CD4-positive, CD25-positive, alpha-beta regulatory T cell (primary cell): ENCODE results near the gene KRTAP20-1. TPM values are rescaled to one million over a fixed set of nuclear protein-coding genes. Genes with fewer than 3 reads are reported as not detected.

Source experiments
- ATAC-seq, 2 donors: fragments of 150-1000 bp; cut with Tn5 transposase; one replicate each; pipeline ENCODE4 v1.10.0; 2021; ENCODE audit warnings: low read depth in 2 of 2, moderate number of reproducible peaks in 2 of 2, moderate library complexity in 1 of 2
- DNase-seq, 3 donors: peaks; one replicate each; pipeline versions ENCODE4 v3.0.0 to v3.0.0-alpha.2; 2012 to 2022; ENCODE audit warnings: mixed read lengths in 1 of 3
- H3K27ac ChIP-seq: one replicate; pipeline ENCODE4 v1.7.0; 2013; ENCODE audit warnings: mild to moderate bottlenecking, low read length; ENCODE audit not compliant: insufficient read depth, poor library complexity, severe bottlenecking
- H3K27me3 ChIP-seq: one replicate; pipeline ENCODE4 v1.7.0; 2013; ENCODE audit warnings: low read length; ENCODE audit not compliant: control insufficient read depth, insufficient read depth
- H3K36me3 ChIP-seq: one replicate; pipeline ENCODE4 v1.7.0; 2013; ENCODE audit warnings: mild to moderate bottlenecking, low read length, moderate library complexity; ENCODE audit not compliant: control insufficient read depth, insufficient read depth
- H3K4me1 ChIP-seq: 2 replicates; pipeline ENCODE4 v1.7.0; 2013; ENCODE audit warnings: mild to moderate bottlenecking, low read length; ENCODE audit not compliant: insufficient read depth, control insufficient read depth, poor library complexity, severe bottlenecking
- H3K4me3 ChIP-seq: one replicate; pipeline ENCODE4 v1.7.0; 2013; ENCODE audit warnings: low read depth, mild to moderate bottlenecking, low read length, moderate library complexity
- H3K9me3 ChIP-seq, 2 experiments: 1 replicate in 1 of 2; 2 replicates in 1 of 2; pipeline ENCODE4 v1.7.0; 2013; ENCODE audit warnings: low read length in 2 of 2, mild to moderate bottlenecking in 1 of 2, moderate library complexity in 1 of 2; ENCODE audit not compliant: control insufficient read depth in 2 of 2
- H3K27ac Mint-ChIP-seq, 3 donors: one replicate each; pipeline ENCODE4 v1.8.0; 2020 to 2022; ENCODE audit warnings: mild to moderate bottlenecking in 3 of 3, mixed read lengths in 3 of 3, moderate library complexity in 2 of 3
- H3K27me3 Mint-ChIP-seq: one replicate; pipeline ENCODE4 v1.8.0; 2022; ENCODE audit warnings: mild to moderate bottlenecking, mixed read lengths
- H3K36me3 Mint-ChIP-seq: one replicate; pipeline ENCODE4 v1.8.0; 2020; ENCODE audit warnings: mixed read lengths
- H3K4me1 Mint-ChIP-seq, 4 donors: one replicate each; pipeline ENCODE4 v1.8.0; 2020 to 2022; ENCODE audit warnings: mixed read lengths in 4 of 4, mild to moderate bottlenecking in 1 of 4
- H3K4me3 Mint-ChIP-seq, 4 donors: one replicate each; pipeline ENCODE4 v1.8.0; 2020 to 2022; ENCODE audit warnings: mild to moderate bottlenecking in 4 of 4, mixed read lengths in 4 of 4, moderate library complexity in 3 of 4
- H3K9me3 Mint-ChIP-seq, 7 donors: one replicate each; pipeline ENCODE4 v1.8.0; 2020 to 2022; ENCODE audit warnings: mixed read lengths in 7 of 7, mild to moderate bottlenecking in 3 of 7, moderate library complexity in 2 of 7
- polyA plus RNA-seq, 4 donors: library from polyadenylated mRNA; unstranded; fragments of 300-500 nt; fragmentation: Illumina TruSeq; gene quantifications; one replicate each; pipeline ENCODE4 v1.2.3, GENCODE V29; 2021
- total RNA-seq: library from RNA; stranded (reverse); gene quantifications from one replicate; pipeline ENCODE4 v1.2.3, GENCODE V29; 2022

KRTAP20-1 gene
- total and polyA plus RNA-seq, 5 donors from 2014 or later: not detected

DNA sequence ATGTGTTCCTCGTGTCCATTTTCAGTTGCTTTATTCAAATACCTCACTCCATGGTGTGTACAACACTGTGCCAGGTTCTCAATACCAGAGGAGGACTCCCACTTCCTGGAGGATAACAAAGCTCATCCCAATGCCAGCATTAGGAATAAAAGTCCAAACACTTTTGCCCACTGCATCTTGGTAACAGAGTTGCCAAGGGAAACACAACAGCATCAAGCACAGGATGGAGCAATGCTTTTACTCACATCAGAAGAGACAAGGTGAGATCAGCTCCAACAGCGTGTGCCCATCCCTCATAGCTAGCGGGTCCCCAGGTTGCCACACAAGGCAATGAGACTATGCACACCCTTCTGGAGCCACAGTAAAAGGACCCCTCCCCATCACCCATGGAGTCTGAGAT lies 7.1 kb downstream of the KRTAP20-1 start:
- no peaks in the 10 kb centered on the region for H3K9me3 ChIP-seq
- DNase-seq (no peak), ATAC-seq (no peak)
- no peaks in the 10 kb centered on the region for H3K4me1 ChIP-seq
- H3K36me3 Mint-ChIP-seq: no peaks in the 10 kb centered on the region
- H3K36me3 ChIP-seq: no peaks in the 10 kb centered on the region
- H3K27me3 ChIP-seq: no peaks in the 10 kb centered on the region
- no peak overlapping the region for H3K4me3 ChIP-seq
- no peak overlapping the region for H3K27ac Mint-ChIP-seq
- no peak overlapping the region for H3K27ac ChIP-seq
- H3K4me1 Mint-ChIP-seq: no peaks in the 10 kb centered on the region
- no peak overlapping the region for H3K4me3 Mint-ChIP-seq
- H3K27me3 Mint-ChIP-seq: no peaks in the 10 kb centered on the region
- H3K9me3 Mint-ChIP-seq: peaks cover 0 to 4% (median 3%) of the 10 kb centered on the region in 7 donors

DNA sequence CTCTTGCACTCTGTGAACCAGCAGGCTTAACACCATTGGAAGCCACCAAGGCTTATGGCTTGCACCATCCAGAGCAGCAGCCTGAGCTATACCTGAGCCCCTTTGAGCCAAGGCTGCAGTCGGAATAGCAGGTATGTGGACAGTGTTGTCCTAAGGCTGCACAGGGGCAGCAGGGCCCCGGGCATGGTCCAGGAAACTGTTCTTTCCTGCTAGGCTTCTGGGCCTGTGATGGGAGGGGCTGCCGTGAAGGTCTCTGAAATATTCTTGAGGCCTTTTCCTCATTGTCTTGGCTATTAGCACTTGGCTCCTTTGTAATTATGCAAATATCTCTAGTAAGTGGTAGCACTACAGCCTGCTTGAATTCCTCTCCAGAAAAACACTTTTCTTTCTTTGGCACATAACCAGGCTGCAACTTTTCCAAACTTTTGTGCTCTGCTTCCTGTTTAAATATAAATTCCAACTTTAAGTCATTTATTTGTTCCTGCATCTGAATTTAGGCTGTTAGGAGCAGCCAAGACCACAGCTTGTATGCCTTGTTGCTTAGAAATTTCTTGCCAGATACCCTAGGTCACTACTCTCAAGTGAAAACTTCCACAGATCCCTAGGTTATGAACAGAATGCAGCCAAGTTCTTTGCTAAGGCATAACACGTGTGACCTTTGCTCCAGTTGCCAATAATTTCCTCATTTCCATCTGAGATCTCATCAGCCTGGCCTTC lies 9.4 kb downstream of the KRTAP20-1 start:
- Histone ChIP-seq H3K9me3 (no peaks in the 10 kb centered on the region), H3K27ac (no peak overlapping the region), H3K27me3 (no peaks in the 10 kb centered on the region), H3K4me3 (no peak overlapping the region), H3K4me1 (no peaks in the 10 kb centered on the region), H3K36me3 (no peaks in the 10 kb centered on the region)
- DNase-seq: no peak
- Mint-ChIP-seq H3K36me3 (no peaks in the 10 kb centered on the region), H3K4me3 (no peak overlapping the region), H3K27me3 (no peaks in the 10 kb centered on the region), H3K9me3 (peaks cover 0 to 4% (median 3%) of the 10 kb centered on the region in 7 donors), H3K27ac (no peak overlapping the region), H3K4me1 (no peaks in the 10 kb centered on the region)
- no peak for ATAC-seq

DNA sequence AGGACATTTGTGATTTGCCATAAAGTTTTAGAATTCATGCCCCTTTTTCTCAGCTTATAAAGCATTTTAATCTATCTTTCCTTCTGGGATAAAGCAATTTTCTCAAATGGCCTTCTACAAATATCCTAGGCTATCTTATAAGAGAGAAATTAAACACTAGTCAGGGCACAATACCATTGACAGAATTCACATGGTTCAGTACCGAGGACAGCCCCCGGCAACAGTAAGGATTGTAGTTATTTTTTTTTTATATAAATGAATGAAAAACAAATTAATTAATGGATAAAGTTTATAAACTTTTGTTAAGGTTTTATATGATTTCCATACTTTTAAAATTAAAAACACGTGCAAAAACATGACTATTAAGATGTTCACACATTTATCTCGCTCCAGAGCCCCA lies 11.9 kb downstream of the KRTAP20-1 start:
- H3K4me1 ChIP-seq: no peaks in the 10 kb centered on the region
- no peaks in the 10 kb centered on the region for H3K27me3 ChIP-seq
- H3K27ac ChIP-seq: no peak overlapping the region
- H3K4me1 Mint-ChIP-seq: no peaks in the 10 kb centered on the region
- H3K27ac Mint-ChIP-seq: no peak overlapping the region
- no peak overlapping the region for H3K4me3 ChIP-seq
- no peak overlapping the region for H3K4me3 Mint-ChIP-seq
- no peaks in the 10 kb centered on the region for H3K27me3 Mint-ChIP-seq
- ATAC-seq (no peak), DNase-seq (no peak)
- H3K9me3 ChIP-seq: no peaks in the 10 kb centered on the region
- no peaks in the 10 kb centered on the region for H3K36me3 Mint-ChIP-seq
- H3K36me3 ChIP-seq: no peaks in the 10 kb centered on the region
- peaks cover 0 to 5% (median 4%) of the 10 kb centered on the region in 7 donors for H3K9me3 Mint-ChIP-seq

DNA sequence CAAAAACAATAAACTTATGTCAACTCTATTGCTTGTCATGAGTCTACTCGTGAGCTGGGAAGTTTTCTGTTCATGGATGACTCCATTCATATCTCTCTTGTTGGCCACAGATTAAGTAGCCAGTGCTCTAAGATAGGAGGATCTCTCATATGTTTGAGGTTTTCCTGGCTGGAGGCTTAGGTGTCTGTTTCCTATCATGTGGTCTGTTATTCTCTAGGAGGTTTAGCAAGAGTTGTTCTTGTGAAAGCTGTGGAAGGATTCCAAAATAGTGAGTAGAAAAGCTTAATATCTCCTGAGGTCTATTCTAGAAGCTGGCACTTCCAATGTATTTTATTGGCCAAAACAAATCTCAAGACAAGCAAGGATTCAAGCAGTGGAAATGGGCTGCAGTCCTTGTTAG lies 13.0 kb downstream of the KRTAP20-1 start:
- Mint-ChIP-seq H3K9me3 (peaks cover 0 to 5% (median 3%) of the 10 kb centered on the region in 7 donors), H3K27ac (no peak overlapping the region), H3K4me3 (no peak overlapping the region), H3K4me1 (no peaks in the 10 kb centered on the region), H3K36me3 (no peaks in the 10 kb centered on the region), H3K27me3 (no peaks in the 10 kb centered on the region)
- ATAC-seq (no peak), DNase-seq (no peak)
- H3K4me3 ChIP-seq: no peak overlapping the region
- no peaks in the 10 kb centered on the region for H3K4me1 ChIP-seq
- no peak overlapping the region for H3K27ac ChIP-seq
- no peaks in the 10 kb centered on the region for H3K36me3 ChIP-seq
- no peaks in the 10 kb centered on the region for H3K27me3 ChIP-seq
- no peaks in the 10 kb centered on the region for H3K9me3 ChIP-seq

DNA sequence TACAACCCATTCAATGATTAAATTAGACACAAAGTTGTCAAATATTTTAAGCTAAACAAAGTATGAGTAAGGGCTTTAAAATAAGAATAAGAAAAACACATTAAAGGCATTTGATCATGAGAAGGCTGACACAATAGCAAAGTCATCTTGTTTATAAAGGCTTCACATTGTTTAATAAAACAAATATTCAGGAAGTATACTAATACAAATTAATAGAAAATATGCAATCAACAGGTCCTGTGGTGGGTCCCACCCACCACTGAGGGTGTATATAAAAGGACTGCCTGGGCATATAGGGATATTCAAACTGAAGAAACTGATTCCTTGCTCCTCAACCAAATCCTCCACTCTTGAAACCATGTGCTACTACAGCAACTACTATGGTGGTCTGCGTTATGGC lies 18.7 kb downstream of the KRTAP20-1 start, which contains the start of gene KRTAP20-2:
TSS of gene KRTAP20-2 (plus strand) at position 301 of the 400 bp plus-strand sequence. CDS start at position 359, 58 bp downstream.
- H3K9me3 Mint-ChIP-seq: peaks cover 0 to 3% (median 2%) of the 10 kb centered on the region in 7 donors
- Histone ChIP-seq H3K9me3 (no peaks in the 10 kb centered on the region), H3K4me1 (no peaks in the 10 kb centered on the region), H3K4me3 (no peak within 1 kb of the TSS), H3K36me3 (no peaks in the 10 kb centered on the region), H3K27me3 (no peaks in the 10 kb centered on the region), H3K27ac (no peak within 1 kb of the TSS)
- no peak for ATAC-seq
- no peaks in the 10 kb centered on the region for H3K4me1 Mint-ChIP-seq
- no peaks in the 10 kb centered on the region for H3K36me3 Mint-ChIP-seq
- H3K4me3 Mint-ChIP-seq: no peak within 1 kb of the TSS
- H3K27ac Mint-ChIP-seq: no peak within 1 kb of the TSS
- DNase-seq: no peak
- no peaks in the 10 kb centered on the region for H3K27me3 Mint-ChIP-seq

DNA sequence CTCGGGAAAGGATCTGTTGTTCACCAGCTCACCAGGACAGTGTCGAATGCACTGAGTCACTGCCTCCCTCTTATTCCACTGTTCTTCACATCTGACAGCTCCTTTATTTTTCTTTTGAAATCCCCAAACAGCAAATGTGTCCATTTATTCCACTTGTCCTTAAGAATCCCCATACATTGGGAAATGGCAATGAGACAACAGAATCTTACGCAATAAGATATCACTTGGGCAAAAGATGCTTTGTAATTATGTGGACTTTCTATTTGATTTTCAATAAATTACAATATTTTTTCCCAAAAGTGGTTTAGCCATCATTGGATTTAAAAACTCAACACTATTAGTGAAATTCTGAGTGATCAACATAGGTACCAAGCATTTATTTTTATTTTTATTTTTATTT lies 22.5 kb downstream of the KRTAP20-1 start:
- Histone ChIP-seq H3K4me1 (no peaks in the 10 kb centered on the region), H3K4me3 (no peak overlapping the region), H3K27ac (no peak overlapping the region), H3K36me3 (no peaks in the 10 kb centered on the region), H3K9me3 (no peaks in the 10 kb centered on the region), H3K27me3 (no peaks in the 10 kb centered on the region)
- H3K27me3 Mint-ChIP-seq: no peaks in the 10 kb centered on the region
- DNase-seq (no peak), ATAC-seq (no peak)
- peaks cover 0 to 6% (median 2%) of the 10 kb centered on the region in 7 donors for H3K9me3 Mint-ChIP-seq
- H3K27ac Mint-ChIP-seq: no peak overlapping the region
- no peaks in the 10 kb centered on the region for H3K36me3 Mint-ChIP-seq
- H3K4me3 Mint-ChIP-seq: no peak overlapping the region
- H3K4me1 Mint-ChIP-seq: no peaks in the 10 kb centered on the region

DNA sequence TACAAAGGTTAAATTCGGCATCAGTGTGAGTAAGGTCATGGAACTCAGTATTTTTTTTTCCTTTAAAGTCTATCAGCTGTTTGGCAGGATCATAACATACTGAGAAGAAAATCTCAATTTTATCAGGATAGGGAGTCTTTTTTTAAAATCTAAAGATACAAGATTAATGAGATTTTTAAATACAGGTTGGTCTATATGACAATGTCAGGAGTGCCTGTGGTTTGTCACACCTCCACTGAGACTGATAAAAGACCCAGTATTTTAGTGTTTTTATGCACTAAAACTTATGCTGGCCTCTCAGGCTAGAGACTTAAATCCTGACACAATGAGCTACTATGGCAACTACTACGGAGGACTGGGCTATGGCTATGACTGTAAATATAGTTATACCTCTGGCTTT lies 26.3 kb downstream of the KRTAP20-1 start, which contains the start of gene KRTAP20-3:
TSS of gene KRTAP20-3 (plus strand) at position 301 of the 400 bp plus-strand sequence.
- ATAC-seq: no peak
- Mint-ChIP-seq H3K4me1 (no peaks in the 10 kb centered on the region), H3K9me3 (peaks cover 0 to 10% (median 3%) of the 10 kb centered on the region in 7 donors), H3K4me3 (no peak within 1 kb of the TSS), H3K27ac (no peak within 1 kb of the TSS), H3K36me3 (no peaks in the 10 kb centered on the region), H3K27me3 (no peaks in the 10 kb centered on the region)
- no peak within 1 kb of the TSS for H3K27ac ChIP-seq
- no peaks in the 10 kb centered on the region for H3K4me1 ChIP-seq
- H3K27me3 ChIP-seq: no peaks in the 10 kb centered on the region
- no peaks in the 10 kb centered on the region for H3K36me3 ChIP-seq
- DNase-seq: no peak
- no peak within 1 kb of the TSS for H3K4me3 ChIP-seq
- no peaks in the 10 kb centered on the region for H3K9me3 ChIP-seq

DNA sequence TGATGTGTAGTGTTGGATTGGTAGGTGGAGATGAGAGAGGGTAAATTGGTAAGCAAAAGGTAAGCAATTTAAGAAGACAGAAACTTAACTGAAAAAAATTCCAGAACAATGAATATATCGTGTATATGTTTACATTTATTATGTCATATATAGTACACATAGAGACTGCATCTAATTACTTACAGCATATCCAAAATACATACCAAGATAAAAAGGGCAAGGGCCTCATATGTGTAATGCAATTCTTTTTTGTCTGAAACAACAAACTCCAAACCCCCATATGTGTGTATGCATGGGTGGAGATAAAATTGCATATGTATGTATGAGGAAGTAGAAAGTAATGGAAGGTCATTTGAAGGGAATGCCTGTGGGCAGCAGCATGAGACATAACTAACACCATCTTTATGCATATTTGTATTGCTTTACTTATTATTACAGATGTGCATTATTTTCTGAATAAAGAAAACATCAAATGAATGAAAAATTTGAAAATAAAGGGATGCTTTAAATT lies 30.7 kb downstream of the KRTAP20-1 start:
- no peak for ATAC-seq
- DNase-seq: no peak
- Mint-ChIP-seq H3K27ac (no peak overlapping the region), H3K4me3 (no peak overlapping the region), H3K9me3 (peaks cover 0 to 7% (median 4%) of the 10 kb centered on the region in 7 donors), H3K27me3 (no peaks in the 10 kb centered on the region), H3K36me3 (no peaks in the 10 kb centered on the region), H3K4me1 (no peaks in the 10 kb centered on the region)
- H3K27ac ChIP-seq: no peak overlapping the region
- H3K36me3 ChIP-seq: no peaks in the 10 kb centered on the region
- no peaks in the 10 kb centered on the region for H3K9me3 ChIP-seq
- H3K27me3 ChIP-seq: no peaks in the 10 kb centered on the region
- no peak overlapping the region for H3K4me3 ChIP-seq
- no peaks in the 10 kb centered on the region for H3K4me1 ChIP-seq
